Vein endothelial cell (primary cell): Measurements from ENCODE around the gene THOC3. TPM values are rescaled to one million over a fixed set of nuclear protein-coding genes. Genes with fewer than 3 reads are reported as not detected.

ENCODE experiments used
- total RNA-seq: library from RNA; depleted of rRNA; stranded (reverse); fragments of >200 nt; gene quantifications from 2 replicates; pipeline ENCODE4 v1.2.3, GENCODE V29; 2012

The THOC3 gene
- total RNA-seq = 46.4 and 58.8 TPM in 2 replicates

GRCh38 chr5:175967471-175968372 lies at the start of gene THOC3:
THOC3 (minus strand) TSS chr5:175968315; CDS start chr5:175968208, 107 bp downstream.

Other genes with a start within 250 kb of the THOC3 start
- not detected in 2 replicates for gene CPLX2, start 96.7 kb downstream of the THOC3 start, total RNA-seq